H1 (cell line): ENCODE results near the gene REC8. TPM values are rescaled to one million over a fixed set of nuclear protein-coding genes. Genes with fewer than 3 reads are reported as not detected.
A peak's percentile ranks its signal among the peaks of the same experiment; 100 is the strongest.

ENCODE experiments used
- EZH2 ChIP-seq: fragments of 200-600 bp; sonication (generic); IDR thresholded peaks from 2 replicates; pipeline ENCODE4 v1.7.1; 2012; ENCODE audit warnings: low read depth, mild to moderate bottlenecking, moderate library complexity, low read length, inconsistent platforms; ENCODE audit not compliant: severe bottlenecking
- KDM4A ChIP-seq: IDR thresholded peaks from one replicate; pipeline ENCODE4 v1.7.1; 2012; ENCODE audit warnings: low read depth, mild to moderate bottlenecking, moderate library complexity, low read length, inconsistent platforms; ENCODE audit not compliant: severe bottlenecking
- SIN3A ChIP-seq, 2 experiments: IDR thresholded peaks in 1 of 2; conservative IDR thresholded peaks in 1 of 2; 2 replicates each; pipeline ENCODE4 v1.6.1; 2011 to 2012; ENCODE audit warnings: low read length in 2 of 2, improper control_type of control experiment in 1 of 2, low read depth in 1 of 2, mild to moderate bottlenecking in 1 of 2
- SRF ChIP-seq: IDR thresholded peaks from 2 replicates; pipeline ENCODE4 v1.6.1; 2011; ENCODE audit warnings: mild to moderate bottlenecking, low read depth, low read length, moderate library complexity
- polyA plus RNA-seq, 7 experiments: library from polyadenylated mRNA; depleted of rRNA in 3 of 7; stranded (reverse) in 5 of 7; unstranded in 2 of 7; fragments of >200 nt in 5 of 7; fragments of 200-250 nt in 2 of 7; gene quantifications; 1 replicate in 5 of 7; 2 replicates in 1 of 7; 4 replicates in 1 of 7; pipeline versions ENCODE4 v1.2.1 to v1.2.3, GENCODE V29; 2011 to 2013; ENCODE audit warnings: missing spikeins in 2 of 7, mixed read lengths in 2 of 7
- total RNA-seq: library from RNA; stranded (reverse); fragmentation: NEBNext Ultra II Directional; extraction: Animal tissue kit (Norgen Biotek cat#: 25700); gene quantifications from 2 replicates; pipeline ENCODE4 v1.2.1, GENCODE V29; 2021
- TF ChIP-seq, protein P1 (sequence below): fragments of 300-600 bp; sonication (generic); IDR thresholded peaks from 2 replicates; pipeline ENCODE4 v1.7.1; 2012; ENCODE audit warnings: low read length, moderate library complexity, mild to moderate bottlenecking, inconsistent platforms; ENCODE audit not compliant: insufficient replicate concordance

The REC8 gene
- total and polyA plus RNA-seq, 2 of the 8 experiments (the other 6 are each of a cell fraction or from before 2014, with no cell fraction given): 9.8 to 28.5 TPM

DNA sequence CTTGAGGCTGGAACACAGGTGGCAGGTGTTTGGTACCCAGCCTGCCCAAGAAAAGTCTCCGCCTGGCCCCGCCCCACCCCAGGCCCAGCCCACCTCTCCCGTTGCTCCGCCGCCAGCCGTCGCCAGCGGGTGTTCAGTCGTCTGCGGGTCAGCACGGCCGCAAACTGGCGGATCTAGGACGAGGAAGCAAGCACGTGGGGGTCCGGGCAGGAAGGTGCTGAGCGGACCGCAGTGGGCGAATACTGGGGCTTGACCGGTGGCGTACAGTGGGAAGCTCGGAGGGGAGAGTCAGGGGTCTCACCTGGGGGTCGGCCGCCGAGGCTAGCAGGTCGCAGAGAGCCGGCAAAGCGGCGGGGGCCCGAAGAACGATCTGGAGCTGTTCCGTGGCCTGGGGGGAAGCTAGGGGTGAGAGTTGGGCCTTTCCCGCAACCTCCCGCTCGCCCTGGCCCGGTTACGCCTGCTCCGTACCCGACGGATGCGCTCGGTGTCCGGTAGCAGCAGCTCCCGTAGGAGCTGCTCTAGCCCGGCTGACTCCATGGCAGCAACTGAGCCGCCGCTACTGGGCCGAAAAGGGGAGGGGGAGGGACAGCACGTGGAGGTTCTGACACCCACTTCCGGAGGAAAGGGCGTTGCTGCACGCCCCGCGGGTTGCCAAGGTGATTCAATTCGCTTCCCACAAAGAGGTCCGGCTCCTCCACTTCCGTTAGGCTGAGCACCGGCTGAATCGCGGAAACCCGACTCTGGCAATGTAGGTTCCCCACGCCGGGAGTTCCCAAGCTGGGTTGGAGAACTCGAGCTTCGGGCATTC lies 16.6 kb downstream of the REC8 start, which contains the start of gene IPO4 (continued):
- TF ChIP-seq, protein P1, sequence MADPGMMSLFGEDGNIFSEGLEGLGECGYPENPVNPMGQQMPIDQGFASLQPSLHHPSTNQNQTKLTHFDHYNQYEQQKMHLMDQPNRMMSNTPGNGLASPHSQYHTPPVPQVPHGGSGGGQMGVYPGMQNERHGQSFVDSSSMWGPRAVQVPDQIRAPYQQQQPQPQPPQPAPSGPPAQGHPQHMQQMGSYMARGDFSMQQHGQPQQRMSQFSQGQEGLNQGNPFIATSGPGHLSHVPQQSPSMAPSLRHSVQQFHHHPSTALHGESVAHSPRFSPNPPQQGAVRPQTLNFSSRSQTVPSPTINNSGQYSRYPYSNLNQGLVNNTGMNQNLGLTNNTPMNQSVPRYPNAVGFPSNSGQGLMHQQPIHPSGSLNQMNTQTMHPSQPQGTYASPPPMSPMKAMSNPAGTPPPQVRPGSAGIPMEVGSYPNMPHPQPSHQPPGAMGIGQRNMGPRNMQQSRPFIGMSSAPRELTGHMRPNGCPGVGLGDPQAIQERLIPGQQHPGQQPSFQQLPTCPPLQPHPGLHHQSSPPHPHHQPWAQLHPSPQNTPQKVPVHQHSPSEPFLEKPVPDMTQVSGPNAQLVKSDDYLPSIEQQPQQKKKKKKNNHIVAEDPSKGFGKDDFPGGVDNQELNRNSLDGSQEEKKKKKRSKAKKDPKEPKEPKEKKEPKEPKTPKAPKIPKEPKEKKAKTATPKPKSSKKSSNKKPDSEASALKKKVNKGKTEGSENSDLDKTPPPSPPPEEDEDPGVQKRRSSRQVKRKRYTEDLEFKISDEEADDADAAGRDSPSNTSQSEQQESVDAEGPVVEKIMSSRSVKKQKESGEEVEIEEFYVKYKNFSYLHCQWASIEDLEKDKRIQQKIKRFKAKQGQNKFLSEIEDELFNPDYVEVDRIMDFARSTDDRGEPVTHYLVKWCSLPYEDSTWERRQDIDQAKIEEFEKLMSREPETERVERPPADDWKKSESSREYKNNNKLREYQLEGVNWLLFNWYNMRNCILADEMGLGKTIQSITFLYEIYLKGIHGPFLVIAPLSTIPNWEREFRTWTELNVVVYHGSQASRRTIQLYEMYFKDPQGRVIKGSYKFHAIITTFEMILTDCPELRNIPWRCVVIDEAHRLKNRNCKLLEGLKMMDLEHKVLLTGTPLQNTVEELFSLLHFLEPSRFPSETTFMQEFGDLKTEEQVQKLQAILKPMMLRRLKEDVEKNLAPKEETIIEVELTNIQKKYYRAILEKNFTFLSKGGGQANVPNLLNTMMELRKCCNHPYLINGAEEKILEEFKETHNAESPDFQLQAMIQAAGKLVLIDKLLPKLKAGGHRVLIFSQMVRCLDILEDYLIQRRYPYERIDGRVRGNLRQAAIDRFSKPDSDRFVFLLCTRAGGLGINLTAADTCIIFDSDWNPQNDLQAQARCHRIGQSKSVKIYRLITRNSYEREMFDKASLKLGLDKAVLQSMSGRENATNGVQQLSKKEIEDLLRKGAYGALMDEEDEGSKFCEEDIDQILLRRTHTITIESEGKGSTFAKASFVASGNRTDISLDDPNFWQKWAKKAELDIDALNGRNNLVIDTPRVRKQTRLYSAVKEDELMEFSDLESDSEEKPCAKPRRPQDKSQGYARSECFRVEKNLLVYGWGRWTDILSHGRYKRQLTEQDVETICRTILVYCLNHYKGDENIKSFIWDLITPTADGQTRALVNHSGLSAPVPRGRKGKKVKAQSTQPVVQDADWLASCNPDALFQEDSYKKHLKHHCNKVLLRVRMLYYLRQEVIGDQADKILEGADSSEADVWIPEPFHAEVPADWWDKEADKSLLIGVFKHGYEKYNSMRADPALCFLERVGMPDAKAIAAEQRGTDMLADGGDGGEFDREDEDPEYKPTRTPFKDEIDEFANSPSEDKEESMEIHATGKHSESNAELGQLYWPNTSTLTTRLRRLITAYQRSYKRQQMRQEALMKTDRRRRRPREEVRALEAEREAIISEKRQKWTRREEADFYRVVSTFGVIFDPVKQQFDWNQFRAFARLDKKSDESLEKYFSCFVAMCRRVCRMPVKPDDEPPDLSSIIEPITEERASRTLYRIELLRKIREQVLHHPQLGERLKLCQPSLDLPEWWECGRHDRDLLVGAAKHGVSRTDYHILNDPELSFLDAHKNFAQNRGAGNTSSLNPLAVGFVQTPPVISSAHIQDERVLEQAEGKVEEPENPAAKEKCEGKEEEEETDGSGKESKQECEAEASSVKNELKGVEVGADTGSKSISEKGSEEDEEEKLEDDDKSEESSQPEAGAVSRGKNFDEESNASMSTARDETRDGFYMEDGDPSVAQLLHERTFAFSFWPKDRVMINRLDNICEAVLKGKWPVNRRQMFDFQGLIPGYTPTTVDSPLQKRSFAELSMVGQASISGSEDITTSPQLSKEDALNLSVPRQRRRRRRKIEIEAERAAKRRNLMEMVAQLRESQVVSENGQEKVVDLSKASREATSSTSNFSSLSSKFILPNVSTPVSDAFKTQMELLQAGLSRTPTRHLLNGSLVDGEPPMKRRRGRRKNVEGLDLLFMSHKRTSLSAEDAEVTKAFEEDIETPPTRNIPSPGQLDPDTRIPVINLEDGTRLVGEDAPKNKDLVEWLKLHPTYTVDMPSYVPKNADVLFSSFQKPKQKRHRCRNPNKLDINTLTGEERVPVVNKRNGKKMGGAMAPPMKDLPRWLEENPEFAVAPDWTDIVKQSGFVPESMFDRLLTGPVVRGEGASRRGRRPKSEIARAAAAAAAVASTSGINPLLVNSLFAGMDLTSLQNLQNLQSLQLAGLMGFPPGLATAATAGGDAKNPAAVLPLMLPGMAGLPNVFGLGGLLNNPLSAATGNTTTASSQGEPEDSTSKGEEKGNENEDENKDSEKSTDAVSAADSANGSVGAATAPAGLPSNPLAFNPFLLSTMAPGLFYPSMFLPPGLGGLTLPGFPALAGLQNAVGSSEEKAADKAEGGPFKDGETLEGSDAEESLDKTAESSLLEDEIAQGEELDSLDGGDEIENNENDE: no peak
- TF ChIP-seq KDM4A (peak; percentile 26), SRF (peak; percentile 66), SIN3A (conservative IDR thresholded peaks at IDR 0.05 in 1 of 2, IDR thresholded peaks at IDR 0.05 in 1 of 2; ENCODE audit: low read depth in 1 of 2, low read length in 2 of 2) (peak; percentile 99 to 100), EZH2 (no peak)
- TF ChIP-seq, all 59 proteins: peak for 37
